ENCODE data around the gene LHX2. TPM values are rescaled to one million over a fixed set of nuclear protein-coding genes. Genes with fewer than 3 reads are reported as not detected.
A peak's percentile ranks its signal among the peaks of the same experiment; 100 is the strongest.
"Not testable (repeated sequence)": the region's sequence is repeated elsewhere in the genome, so short reads cannot be mapped to it uniquely, and the experiment has no call there.

Gene LHX2
- total RNA-seq, 1 experiment from 2014 or later, result 0.87 TPM

DNA sequence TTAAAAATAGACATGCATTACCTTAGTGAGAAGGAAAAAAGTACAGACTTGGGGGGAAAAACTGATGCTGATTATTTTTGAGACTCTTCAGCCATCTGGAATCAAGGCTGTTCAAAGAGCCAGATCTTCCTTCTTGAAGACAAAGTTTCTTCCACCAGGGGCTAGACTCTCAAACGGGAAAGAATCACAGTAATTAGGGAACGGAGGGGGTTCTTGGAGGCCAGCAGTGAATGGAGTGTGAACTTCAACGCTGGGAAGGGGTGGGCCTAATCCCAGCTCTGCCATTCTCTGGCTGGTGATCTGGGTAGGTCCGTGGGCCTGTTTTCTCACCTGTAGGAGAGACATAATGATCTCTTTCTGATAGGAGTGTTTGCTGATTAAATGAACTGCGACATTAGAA, 21.1 kb upstream of the LHX2 start:
- H3K36me3 ChIP-seq (replicated peaks; ENCODE audit: control insufficient read depth, insufficient read depth, low read length), result no peaks in the 10 kb centered on the region
- no peak overlapping the region for H3K4me3 ChIP-seq (ENCODE audit: insufficient read depth, low read depth, low read length)
- peaks cover 17% of the 10 kb centered on the region for H3K27me3 ChIP-seq (ENCODE audit: control insufficient read depth, insufficient read depth, low read length)
- DNase-seq, result peak; percentile 51

DNA sequence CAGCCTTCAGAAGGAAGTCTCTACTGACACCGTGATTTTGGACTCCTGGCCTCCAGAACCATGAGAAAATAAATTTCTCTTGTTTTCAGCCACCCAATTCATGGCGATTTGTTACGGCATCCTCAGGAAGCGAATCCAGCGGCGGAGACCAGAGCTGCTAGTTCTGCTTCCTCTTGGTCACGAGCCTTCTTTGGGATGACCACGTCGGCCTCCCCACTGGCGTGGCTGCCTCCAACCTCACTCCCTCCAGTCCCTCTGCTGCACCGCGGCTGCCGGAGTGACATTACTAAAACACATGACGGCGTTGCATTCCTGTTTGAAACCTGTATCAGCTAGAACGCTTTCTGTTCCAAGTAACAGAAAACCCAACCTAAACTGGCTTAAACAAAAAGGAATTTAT, 18.9 kb upstream of the LHX2 start:
- peaks cover 39% of the 10 kb centered on the region for H3K27me3 ChIP-seq (ENCODE audit: control insufficient read depth, insufficient read depth, low read length)
- DNase-seq; H3K36me3 ChIP-seq (replicated peaks; ENCODE audit: control insufficient read depth, insufficient read depth, low read length); H3K4me3 ChIP-seq (ENCODE audit: insufficient read depth, low read depth, low read length): not testable (repeated sequence)

DNA sequence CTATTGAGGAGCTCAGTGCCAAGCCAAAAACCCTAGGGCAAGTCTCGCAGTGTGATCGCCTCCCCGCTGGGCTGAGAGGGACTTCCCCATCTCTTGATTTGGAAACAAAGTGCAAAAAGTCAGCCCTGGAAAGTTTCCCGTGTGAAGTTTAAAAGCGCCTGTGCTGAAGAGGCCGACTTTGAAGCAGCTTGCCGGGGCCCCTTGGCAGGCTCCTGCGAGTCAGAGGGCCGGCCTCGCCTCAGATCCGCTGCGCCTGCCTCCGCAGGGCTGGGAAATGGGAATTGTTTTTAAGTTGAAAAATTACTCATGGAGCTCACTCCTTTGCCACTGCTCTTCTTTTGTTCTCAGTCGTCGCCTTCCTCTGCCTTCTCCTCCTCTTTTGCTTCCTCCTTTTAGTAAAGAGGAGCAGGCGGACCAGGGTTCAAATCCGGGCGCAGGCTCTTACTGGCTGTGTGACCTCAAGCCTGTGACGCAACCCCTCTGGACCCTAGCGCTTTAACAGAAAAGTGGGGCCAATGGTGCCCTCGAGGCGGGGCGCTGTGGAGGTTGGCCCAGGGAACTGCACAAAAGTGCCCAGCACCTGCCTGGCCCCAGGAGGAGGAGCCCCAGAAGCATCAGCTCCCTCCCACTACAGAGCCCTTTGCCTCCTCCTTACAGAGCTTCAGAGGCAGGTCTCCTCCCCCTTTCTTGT, 14.7 kb upstream of the LHX2 start:
- peaks cover 77% of the 10 kb centered on the region for H3K27me3 ChIP-seq (ENCODE audit: control insufficient read depth, insufficient read depth, low read length)
- DNase-seq, result peak; percentile 77
- H3K4me3 ChIP-seq (ENCODE audit: insufficient read depth, low read depth, low read length), result no peak overlapping the region
- H3K36me3 ChIP-seq (replicated peaks; ENCODE audit: control insufficient read depth, insufficient read depth, low read length), result no peaks in the 10 kb centered on the region

DNA sequence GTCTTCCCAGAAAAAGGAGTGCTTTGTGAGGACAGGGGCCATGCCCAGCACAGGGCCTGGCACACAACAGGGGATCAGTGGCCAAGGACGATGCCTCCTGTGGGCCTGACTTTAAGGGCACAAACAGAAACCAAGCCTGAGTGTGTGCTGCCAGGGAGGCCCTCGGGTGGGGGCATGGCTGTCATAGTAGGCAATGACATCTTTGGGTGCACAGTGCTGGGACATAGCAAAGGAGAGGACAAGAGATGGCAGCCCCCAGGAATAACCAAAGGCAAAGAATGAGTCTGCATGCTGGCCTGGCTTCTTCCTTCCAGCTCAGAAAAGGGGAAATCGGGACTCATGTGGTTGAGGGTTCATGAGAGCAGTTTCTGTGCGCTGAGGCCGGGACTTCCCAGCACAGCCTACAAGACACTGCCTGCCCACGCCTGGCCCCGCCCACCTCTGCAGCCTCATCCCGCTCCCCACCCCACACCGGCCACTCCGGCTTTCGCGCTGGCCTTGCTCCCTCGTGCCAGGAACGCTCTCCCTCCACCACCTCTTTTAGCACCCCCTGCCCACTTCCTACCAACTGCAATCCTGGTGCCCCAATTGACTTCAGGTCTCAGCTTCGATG, 13.8 kb upstream of the LHX2 start:
- no peak overlapping the region for H3K4me3 ChIP-seq (ENCODE audit: insufficient read depth, low read depth, low read length)
- DNase-seq, result peak; percentile 77

DNA sequence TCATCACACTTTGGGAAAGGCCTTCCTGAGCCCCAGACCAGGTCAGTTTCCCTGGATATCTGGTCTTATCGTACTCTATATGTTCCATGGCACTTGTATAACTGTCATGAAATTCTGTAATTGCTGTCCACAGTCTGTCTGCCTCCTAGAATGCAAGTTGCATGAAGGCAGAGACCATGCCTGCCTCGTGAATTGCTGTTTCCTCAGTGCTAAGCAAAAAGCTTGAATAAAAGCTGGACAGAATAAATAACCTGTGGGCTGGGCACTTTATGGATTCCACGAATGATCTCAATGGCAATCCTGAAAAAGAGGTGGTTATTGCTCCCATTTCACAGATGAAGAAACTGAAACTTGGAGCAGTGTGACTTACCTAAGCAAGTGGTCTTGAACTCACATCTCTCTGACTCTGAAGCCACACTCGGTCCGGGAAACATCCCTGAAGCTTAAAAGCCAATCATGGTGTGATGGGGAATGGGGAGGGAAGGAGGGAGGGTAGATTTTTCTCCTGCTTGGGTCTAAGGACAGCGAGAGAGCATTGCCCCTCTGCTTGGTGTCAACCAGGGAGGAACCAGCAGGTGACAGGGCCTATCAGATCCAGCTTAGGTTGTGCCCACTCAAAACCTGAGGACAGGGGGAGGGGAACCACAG, 13.2 kb upstream of the LHX2 start:
- Histone ChIP-seq H3K27me3 (ENCODE audit: control insufficient read depth, insufficient read depth, low read length) (peaks cover 92% of the 10 kb centered on the region), H3K36me3 (replicated peaks; ENCODE audit: control insufficient read depth, insufficient read depth, low read length) (no peaks in the 10 kb centered on the region), H3K4me3 (ENCODE audit: insufficient read depth, low read depth, low read length) (no peak overlapping the region; the same call in 1 of the 2 replicates)
- DNase-seq, result peak; percentile 63

More for the DNA sequence above, 13.8 kb upstream of the LHX2 start:
- Histone ChIP-seq H3K27me3 (ENCODE audit: control insufficient read depth, insufficient read depth, low read length) (peaks cover 86% of the 10 kb centered on the region), H3K36me3 (replicated peaks; ENCODE audit: control insufficient read depth, insufficient read depth, low read length) (no peaks in the 10 kb centered on the region)

DNA sequence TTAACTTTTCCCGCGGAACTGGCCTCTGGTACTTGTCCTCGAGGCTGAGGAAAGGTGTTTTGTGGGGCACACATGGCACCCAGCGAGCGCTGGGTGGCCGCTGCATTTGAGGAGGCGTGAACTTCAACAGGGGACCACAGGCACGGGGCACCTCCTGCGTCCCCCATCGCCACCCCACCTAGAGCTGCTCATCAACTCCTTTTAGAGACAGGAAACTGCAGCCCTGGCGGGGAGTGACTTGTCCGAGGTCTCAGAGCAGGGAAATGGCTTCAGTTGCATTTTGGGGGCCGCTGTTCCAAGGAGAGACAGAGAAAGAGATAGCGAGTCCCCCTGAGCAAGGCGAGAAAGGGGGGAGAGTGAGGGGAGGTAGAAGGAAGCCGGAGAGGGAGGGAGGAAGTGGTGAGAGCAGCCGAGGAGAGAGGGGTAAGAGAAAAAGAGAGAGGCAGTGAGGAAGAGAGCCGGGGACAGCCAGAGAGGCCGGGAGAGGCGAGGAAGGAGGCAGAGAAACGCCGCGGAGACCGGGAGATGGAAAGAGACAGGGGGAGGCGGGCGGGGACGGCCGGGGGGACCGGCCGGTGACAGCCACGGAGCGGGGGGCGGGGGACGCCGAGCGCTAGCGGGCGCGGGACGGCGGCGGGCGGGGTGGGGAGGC, 12.5 kb upstream of the LHX2 start:
- H3K36me3 ChIP-seq (replicated peaks; ENCODE audit: control insufficient read depth, insufficient read depth, low read length), result no peaks in the 10 kb centered on the region
- H3K4me3 ChIP-seq (ENCODE audit: insufficient read depth, low read depth, low read length), result peak overlapping the region; percentile 17
- DNase-seq, result peak; percentile 79
- peaks cover 93% of the 10 kb centered on the region for H3K27me3 ChIP-seq (ENCODE audit: control insufficient read depth, insufficient read depth, low read length)

DNA sequence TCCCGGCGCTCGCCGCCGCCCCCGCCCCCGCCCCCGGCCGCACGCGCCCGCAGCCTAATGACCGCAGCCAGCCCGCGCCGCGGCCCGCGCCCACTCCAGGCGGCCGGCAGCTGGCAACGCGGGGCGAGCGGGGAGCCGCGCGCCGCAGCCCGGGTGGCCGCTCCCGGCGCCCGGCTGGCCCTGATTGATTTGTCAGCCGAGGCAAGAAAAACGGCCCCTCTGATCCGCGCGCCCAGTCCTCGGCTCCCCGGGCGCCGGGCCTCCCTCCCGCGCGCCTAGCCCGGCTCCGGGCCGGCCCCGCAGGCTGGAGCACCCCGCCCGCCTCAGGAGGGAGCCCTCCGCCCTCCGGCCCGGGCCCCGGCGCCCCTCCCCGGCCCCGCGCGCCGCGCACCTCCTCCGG, 11.9 kb upstream of the LHX2 start:
- peak; percentile 83 for DNase-seq
- Histone ChIP-seq H3K27me3 (ENCODE audit: control insufficient read depth, insufficient read depth, low read length) (peaks cover 93% of the 10 kb centered on the region), H3K36me3 (replicated peaks; ENCODE audit: control insufficient read depth, insufficient read depth, low read length) (no peaks in the 10 kb centered on the region), H3K4me3 (ENCODE audit: insufficient read depth, low read depth, low read length) (no peak overlapping the region)

DNA sequence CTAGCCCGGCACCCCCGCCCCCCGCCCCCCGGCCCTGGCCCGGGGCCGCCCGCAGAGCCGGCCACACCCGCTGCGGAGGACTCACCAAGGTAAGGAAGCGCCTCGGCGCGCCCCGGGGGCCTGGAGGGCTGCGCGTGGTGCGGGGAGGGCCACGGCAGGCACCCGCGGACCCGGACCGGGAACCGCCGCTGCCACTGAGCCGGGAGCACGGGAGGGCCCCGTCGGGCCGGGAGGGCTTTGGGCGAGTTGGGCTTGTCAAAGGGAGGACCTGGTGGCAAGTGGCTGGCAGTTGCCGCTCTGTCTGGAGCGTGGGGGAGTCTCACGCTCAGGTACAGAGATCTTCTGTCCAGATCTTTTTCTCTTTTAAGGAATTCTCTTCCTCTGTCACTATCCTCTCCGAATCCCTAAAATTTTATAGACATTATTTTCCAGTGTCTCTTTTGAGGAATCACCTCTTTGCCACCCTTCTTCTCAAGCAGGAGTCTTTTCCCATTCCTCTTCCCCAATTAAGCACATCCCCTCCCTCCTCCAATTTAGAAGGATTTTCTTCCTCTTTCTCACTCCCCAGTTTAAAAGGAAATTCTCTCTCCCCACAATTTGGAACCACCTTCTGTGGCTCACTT, 11.3 kb upstream of the LHX2 start:
- Histone ChIP-seq H3K36me3 (replicated peaks; ENCODE audit: control insufficient read depth, insufficient read depth, low read length) (no peaks in the 10 kb centered on the region), H3K4me3 (ENCODE audit: insufficient read depth, low read depth, low read length) (no peak overlapping the region), H3K27me3 (ENCODE audit: control insufficient read depth, insufficient read depth, low read length) (peaks cover 95% of the 10 kb centered on the region)
- peak; percentile 70 for DNase-seq

DNA sequence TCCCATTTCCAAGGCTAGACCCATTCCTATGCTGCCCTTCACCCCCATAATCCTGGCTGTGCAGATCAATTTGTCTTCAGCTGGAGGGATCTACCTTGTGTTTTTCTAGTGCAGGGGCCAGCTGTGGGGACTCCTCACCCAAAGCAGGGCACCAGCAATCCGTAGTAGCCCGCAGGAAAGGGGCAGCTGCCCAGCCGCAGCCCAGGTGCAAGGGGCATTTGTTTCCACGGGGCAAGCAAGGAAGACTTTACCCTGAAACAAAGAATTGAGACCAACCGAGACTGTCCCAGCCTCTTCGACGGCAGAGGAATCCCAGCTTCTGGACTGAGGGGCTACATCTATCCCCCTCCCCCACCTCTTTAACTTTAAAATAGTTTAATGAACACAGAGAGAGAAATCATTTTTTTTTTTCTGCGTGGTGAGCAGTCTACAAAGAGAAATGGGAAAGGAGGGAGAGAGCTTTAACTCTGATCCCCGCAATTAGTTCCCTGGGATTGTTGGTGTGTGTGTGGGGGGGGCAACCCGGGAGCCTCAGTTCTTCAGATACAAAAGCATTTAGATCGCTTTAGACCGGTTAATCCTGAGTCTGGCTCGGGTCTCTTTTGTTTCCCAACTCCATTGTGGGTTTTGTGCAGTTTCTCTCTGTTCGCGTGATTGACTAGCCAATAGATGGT, 10.6 kb upstream of the LHX2 start:
- peaks cover 94% of the 10 kb centered on the region for H3K27me3 ChIP-seq (ENCODE audit: control insufficient read depth, insufficient read depth, low read length)
- peak; percentile 44 for DNase-seq
- H3K4me3 ChIP-seq (ENCODE audit: insufficient read depth, low read depth, low read length), result no peak overlapping the region
- no peaks in the 10 kb centered on the region for H3K36me3 ChIP-seq (replicated peaks; ENCODE audit: control insufficient read depth, insufficient read depth, low read length)

DNA sequence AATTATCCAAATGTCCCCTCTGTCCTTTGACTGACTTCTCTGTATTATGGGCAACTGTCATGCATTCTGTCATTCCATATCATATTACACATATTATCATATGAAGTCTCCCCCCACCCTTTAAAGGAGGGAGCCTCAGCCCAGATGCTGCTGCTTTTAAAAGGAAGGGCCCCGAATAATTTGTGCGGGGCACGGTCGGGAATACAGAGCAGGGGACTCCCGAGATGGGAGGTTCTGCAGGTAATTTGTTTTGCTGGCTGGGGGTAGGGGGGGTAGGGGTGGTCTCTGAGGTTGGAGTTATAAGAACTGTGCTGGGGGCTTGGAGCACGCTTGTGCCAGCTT, 10.1 kb upstream of the LHX2 start:
- Histone ChIP-seq H3K36me3 (replicated peaks; ENCODE audit: control insufficient read depth, insufficient read depth, low read length) (no peaks in the 10 kb centered on the region), H3K4me3 (ENCODE audit: insufficient read depth, low read depth, low read length) (no peak overlapping the region), H3K27me3 (ENCODE audit: control insufficient read depth, insufficient read depth, low read length) (peaks cover 94% of the 10 kb centered on the region)
- DNase-seq, result no peak

DNA sequence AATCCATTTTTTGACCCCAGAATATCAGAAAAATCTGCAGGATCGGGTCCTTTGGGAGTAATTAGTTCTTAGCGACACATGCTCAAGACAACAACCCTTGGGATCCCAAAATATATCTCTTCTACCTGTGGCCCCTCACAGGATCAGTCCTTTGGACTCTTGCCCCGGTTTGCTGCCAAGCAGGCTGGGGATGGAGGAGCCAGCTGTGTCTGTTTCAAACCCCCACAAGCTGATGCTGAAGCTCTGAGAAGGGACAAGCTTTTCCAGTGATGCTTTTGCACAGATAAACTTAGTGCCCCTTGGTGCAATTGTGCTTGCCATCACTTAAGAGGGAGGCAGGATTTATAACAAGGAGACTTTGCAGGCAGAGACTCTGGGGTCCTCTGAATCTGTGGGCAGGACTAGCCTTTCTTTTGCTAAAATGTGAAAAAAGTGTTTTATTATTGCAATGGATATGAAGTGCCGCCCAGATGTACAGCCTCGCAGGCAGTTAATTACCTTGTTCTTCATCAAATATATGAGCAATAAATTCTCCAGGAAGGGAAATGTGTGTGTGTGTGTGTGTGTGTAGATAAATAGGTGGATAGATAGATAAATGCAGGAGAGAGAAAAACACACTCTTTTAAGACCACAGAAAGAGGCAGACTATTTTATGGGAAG, 9.6 kb upstream of the LHX2 start:
- DNase-seq, result no peak
- peaks cover 94% of the 10 kb centered on the region for H3K27me3 ChIP-seq (ENCODE audit: control insufficient read depth, insufficient read depth, low read length)
- no peaks in the 10 kb centered on the region for H3K36me3 ChIP-seq (replicated peaks; ENCODE audit: control insufficient read depth, insufficient read depth, low read length)
- no peak overlapping the region for H3K4me3 ChIP-seq (ENCODE audit: insufficient read depth, low read depth, low read length)

DNA sequence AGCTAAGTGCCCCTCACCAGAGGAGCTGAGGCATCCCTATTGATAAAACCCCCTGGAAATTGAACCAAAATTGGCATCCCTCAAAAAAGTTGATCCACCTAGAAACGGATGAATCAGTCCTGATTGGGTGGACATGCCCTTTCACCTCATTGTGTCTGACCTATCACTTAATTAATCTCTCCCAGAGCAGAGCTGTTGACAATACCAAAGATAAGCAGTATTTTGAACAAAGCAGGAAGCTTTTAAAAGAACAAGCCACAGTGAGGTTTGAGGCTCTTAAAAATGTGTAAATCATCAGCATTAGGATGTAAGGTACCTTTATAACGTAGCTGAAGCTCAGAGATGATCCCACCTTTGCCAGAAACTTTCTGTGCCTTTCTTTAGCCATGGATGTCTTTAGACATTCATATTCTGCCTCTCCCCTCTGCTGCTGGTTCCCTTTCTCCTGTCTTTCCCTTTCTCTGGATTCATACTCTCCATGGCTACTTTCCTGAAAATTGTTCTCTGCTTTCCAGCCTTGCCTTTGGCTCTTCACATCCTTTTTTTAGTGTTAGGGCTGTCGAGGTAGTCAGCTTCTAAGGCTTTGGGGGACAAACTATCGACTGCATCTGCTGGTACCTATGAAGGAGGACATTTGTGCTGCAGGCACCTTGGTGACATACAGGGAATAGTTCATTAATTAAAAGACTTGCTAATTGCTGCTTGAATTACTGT, 7.8 kb upstream of the LHX2 start:
- H3K4me3 ChIP-seq (ENCODE audit: insufficient read depth, low read depth, low read length), result no peak overlapping the region
- no peaks in the 10 kb centered on the region for H3K36me3 ChIP-seq (replicated peaks; ENCODE audit: control insufficient read depth, insufficient read depth, low read length)
- DNase-seq, result no peak
- peaks cover 93% of the 10 kb centered on the region for H3K27me3 ChIP-seq (ENCODE audit: control insufficient read depth, insufficient read depth, low read length)

DNA sequence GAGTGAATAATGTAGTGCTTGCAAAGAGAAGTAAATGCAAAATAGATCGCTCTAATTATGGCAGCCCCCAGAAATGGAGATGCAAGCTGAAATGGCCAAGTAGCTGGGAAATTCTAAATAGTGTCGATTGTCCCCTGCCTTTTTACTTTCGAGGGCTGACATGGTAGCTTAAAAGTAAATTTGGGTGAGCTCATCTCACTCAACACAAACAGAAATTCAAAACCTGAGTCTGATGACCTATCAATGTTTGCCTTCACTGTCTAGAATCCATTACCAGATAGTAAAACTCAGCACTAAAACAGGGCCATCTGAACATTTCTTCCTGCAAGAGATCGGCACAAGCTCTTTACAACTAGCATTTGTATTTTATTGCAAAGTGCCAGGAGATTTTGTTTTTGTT, 7.0 kb upstream of the LHX2 start:
- H3K36me3 ChIP-seq (replicated peaks; ENCODE audit: control insufficient read depth, insufficient read depth, low read length), result no peaks in the 10 kb centered on the region
- H3K27me3 ChIP-seq (ENCODE audit: control insufficient read depth, insufficient read depth, low read length), result peaks cover 96% of the 10 kb centered on the region
- H3K4me3 ChIP-seq (ENCODE audit: insufficient read depth, low read depth, low read length), result no peak overlapping the region
- no peak for DNase-seq
